ENCODE measurements around the gene ATR.

ATR gene

DNA sequence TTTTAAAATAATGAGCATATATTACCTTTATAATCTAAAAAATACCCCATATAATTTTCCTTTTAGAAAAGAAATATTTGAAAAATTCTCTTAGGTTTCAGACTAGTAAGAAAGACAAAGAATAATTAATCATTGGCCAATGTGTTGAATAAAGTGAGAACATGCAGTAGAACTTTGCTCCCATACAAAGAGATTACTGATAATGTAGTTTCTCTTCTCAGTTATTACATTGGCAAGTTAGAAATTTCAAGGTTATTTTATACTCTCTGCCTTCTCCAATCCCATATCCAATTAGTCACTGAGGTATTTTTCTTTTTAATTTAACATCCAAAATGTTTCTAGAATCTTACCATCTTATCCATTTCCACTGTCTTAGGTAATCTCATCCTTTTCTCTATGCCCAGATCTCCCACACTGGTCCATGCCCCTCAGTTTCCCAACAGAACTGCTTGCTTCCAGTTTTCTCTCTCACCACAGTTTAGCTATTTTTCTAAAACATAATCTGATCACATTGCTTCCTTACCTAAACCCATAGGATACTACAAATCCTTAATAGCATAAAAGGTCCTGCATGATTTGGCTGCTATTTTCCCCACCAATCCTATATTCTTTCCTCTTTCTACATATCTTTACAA, 141.5 kb downstream of the ATR start:
- no peak for TF ChIP-seq ZBTB21 (tag by site-specific recombination; IDR thresholded peaks at IDR 0.05)
- no peaks in the 10 kb centered on the region for H3K4me1 ChIP-seq (ENCODE audit: control insufficient read depth, insufficient read depth, low read length)
- peaks cover 0 to 6% of the 10 kb centered on the region in 2 experiments; a peak in 1 of 3 replicates for H3K36me3 ChIP-seq (ENCODE audit: control insufficient read depth in 2 of 2, insufficient read depth in 1 of 2, low read length in 2 of 2)
- H3K27ac ChIP-seq (ENCODE audit: extremely low read depth, low read depth, low read length) = no peak overlapping the region
- ChIA-PET CTCF (no interaction called here), POLR2A (no interaction called here)
- no peaks in the 10 kb centered on the region for H3K9me3 ChIP-seq (ENCODE audit: control insufficient read depth, insufficient read depth, low read depth, low read length)
- H3K4me3 ChIP-seq (ENCODE audit: low read depth, low read length) = no peak overlapping the region

DNA sequence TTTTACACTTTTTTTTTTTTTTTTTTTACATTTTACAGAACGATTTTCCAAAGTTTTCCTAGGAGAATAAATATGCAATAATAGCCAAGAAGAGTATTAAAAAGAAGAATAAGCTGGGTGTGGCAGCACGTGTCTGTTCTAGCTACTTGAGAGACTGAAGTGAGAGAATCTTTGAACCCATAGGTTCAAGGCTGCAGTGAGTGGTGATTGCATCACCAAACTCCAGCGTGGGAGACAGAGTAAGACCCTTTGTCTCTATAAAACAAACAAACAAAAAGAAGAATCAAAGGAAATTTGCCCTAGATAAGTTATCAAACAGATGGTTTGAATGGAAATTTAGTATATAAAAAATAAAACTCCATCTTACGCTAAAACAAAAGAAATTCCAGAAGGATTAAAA, 144.0 kb downstream of the ATR start:
- Histone ChIP-seq H3K9me3 (ENCODE audit: control insufficient read depth, insufficient read depth, low read depth, low read length) (no peaks in the 10 kb centered on the region), H3K4me3 (ENCODE audit: low read depth, low read length) (no peak overlapping the region), H3K36me3 (ENCODE audit: control insufficient read depth in 2 of 2, insufficient read depth in 1 of 2, low read length in 2 of 2) (peaks cover 0 to 25% of the 10 kb centered on the region in 2 experiments; a peak in 2 of 3 replicates), H3K27ac (ENCODE audit: extremely low read depth, low read depth, low read length) (no peak overlapping the region), H3K4me1 (ENCODE audit: control insufficient read depth, insufficient read depth, low read length) (no peaks in the 10 kb centered on the region)
- ChIA-PET POLR2A (interaction anchor here (0.7 kb wide), 1 partner anchor 52 kb away, joined by 7 read pairs; no protein-coding TSS in a partner anchor), CTCF (no interaction called here)
- TF ChIP-seq ZNF311 (tag by site-specific recombination; IDR thresholded peaks at IDR 0.05; ENCODE audit: borderline replicate concordance) (no peak), KLF1 (tag by site-specific recombination; IDR thresholded peaks at IDR 0.05) (no peak), ZNF138 (tag by site-specific recombination; IDR thresholded peaks at IDR 0.05; ENCODE audit: borderline replicate concordance) (no peak), ZNF214 (tag by site-specific recombination; IDR thresholded peaks at IDR 0.05; ENCODE audit: borderline replicate concordance) (no peak), ZBTB48 (tag by site-specific recombination; IDR thresholded peaks at IDR 0.05) (no peak), ZNF792 (tag by site-specific recombination; IDR thresholded peaks at IDR 0.05) (no peak), ZNF596 (tag by site-specific recombination; IDR thresholded peaks at IDR 0.05) (no peak), MZF1 (tag by site-specific recombination; IDR thresholded peaks at IDR 0.05; ENCODE audit: borderline replicate concordance) (no peak), ZFP3 (tag by site-specific recombination; IDR thresholded peaks at IDR 0.05; ENCODE audit: low read depth) (no peak), ZNF514 (tag by site-specific recombination; IDR thresholded peaks at IDR 0.05) (no peak), IKZF3 (tag by site-specific recombination; IDR thresholded peaks at IDR 0.05) (no peak)
- TF ChIP-seq, protein P1, sequence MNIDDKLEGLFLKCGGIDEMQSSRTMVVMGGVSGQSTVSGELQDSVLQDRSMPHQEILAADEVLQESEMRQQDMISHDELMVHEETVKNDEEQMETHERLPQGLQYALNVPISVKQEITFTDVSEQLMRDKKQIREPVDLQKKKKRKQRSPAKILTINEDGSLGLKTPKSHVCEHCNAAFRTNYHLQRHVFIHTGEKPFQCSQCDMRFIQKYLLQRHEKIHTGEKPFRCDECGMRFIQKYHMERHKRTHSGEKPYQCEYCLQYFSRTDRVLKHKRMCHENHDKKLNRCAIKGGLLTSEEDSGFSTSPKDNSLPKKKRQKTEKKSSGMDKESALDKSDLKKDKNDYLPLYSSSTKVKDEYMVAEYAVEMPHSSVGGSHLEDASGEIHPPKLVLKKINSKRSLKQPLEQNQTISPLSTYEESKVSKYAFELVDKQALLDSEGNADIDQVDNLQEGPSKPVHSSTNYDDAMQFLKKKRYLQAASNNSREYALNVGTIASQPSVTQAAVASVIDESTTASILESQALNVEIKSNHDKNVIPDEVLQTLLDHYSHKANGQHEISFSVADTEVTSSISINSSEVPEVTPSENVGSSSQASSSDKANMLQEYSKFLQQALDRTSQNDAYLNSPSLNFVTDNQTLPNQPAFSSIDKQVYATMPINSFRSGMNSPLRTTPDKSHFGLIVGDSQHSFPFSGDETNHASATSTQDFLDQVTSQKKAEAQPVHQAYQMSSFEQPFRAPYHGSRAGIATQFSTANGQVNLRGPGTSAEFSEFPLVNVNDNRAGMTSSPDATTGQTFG (tag by site-specific recombination; IDR thresholded peaks at IDR 0.05; ENCODE audit: borderline replicate concordance) = no peak
- TF ChIP-seq, protein P2, sequence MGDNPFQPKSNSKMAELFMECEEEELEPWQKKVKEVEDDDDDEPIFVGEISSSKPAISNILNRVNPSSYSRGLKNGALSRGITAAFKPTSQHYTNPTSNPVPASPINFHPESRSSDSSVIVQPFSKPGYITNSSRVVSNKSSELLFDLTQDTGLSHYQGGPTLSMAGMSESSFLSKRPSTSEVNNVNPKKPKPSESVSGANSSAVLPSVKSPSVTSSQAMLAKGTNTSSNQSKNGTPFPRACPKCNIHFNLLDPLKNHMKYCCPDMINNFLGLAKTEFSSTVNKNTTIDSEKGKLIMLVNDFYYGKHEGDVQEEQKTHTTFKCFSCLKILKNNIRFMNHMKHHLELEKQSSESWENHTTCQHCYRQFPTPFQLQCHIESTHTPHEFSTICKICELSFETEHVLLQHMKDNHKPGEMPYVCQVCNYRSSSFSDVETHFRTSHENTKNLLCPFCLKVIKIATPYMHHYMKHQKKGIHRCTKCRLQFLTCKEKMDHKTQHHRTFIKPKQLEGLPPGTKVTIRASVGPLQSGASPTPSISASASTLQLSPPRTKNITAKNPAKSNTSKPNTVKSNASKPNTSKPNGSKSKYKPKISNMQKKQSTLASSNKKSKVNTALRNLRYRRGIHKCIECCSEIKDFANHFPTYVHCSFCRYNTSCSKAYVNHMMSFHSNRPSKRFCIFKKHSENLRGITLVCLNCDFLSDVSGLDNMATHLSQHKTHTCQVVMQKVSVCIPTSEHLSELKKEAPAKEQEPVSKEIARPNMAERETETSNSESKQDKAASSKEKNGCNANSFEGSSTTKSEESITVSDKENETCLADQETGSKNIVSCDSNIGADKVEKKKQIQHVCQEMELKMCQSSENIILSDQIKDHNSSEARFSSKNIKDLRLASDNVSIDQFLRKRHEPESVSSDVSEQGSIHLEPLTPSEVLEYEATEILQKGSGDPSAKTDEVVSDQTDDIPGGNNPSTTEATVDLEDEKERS (tag by site-specific recombination; IDR thresholded peaks at IDR 0.05) = no peak
- TF ChIP-seq, protein P3, sequence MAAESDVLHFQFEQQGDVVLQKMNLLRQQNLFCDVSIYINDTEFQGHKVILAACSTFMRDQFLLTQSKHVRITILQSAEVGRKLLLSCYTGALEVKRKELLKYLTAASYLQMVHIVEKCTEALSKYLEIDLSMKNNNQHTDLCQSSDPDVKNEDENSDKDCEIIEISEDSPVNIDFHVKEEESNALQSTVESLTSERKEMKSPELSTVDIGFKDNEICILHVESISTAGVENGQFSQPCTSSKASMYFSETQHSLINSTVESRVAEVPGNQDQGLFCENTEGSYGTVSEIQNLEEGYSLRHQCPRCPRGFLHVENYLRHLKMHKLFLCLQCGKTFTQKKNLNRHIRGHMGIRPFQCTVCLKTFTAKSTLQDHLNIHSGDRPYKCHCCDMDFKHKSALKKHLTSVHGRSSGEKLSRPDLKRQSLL (tag by site-specific recombination; IDR thresholded peaks at IDR 0.05) = no peak

All from HEK293 (cell line).